ENCODE results near the gene FXN. TPM values are rescaled to one million over a fixed set of nuclear protein-coding genes. Genes with fewer than 3 reads are reported as not detected.

Gene FXN
- total RNA-seq, 3 donors from 2014 or later, result 3.8 to 7.5 (median 6.9) TPM

- no peak for DNase-seq (ENCODE audit: low spot score in 2 of 2)
- no peak for TF ChIP-seq POLR2AphosphoS5 (IDR thresholded peaks at IDR 0.05)
- TF ChIP-seq POLR2A (IDR thresholded peaks at IDR 0.05), result no peak
- no peak for TF ChIP-seq CTCF (IDR thresholded peaks at IDR 0.05)
- Histone ChIP-seq H3K9me3 (no peaks in the 10 kb centered on the region), H3K4me1 (no peaks in the 10 kb centered on the region), H3K4me3 (no peak overlapping the region), H3K27ac (no peak overlapping the region), H3K36me3 (no peaks in the 10 kb centered on the region), H3K27me3 (no peaks in the 10 kb centered on the region)
- intact Hi-C loops (cut with DNase I; ENCODE audit: low total_unique reads), result no loop called here
Observed at GRCh38 chr9:69004836-69005235, 30.7 kb upstream of the FXN start.

- Histone ChIP-seq H3K4me1 (no peaks in the 10 kb centered on the region), H3K9me3 (no peaks in the 10 kb centered on the region), H3K4me3 (no peak overlapping the region), H3K27me3 (no peaks in the 10 kb centered on the region), H3K27ac (no peak overlapping the region), H3K36me3 (no peaks in the 10 kb centered on the region)
- intact Hi-C loops (cut with DNase I; ENCODE audit: low total_unique reads), result no loop called here
- no peak for TF ChIP-seq POLR2A (IDR thresholded peaks at IDR 0.05)
- TF ChIP-seq POLR2AphosphoS5 (IDR thresholded peaks at IDR 0.05), result no peak
- TF ChIP-seq CTCF (IDR thresholded peaks at IDR 0.05), result no peak
- no peak for DNase-seq (ENCODE audit: low spot score in 2 of 2)
Observed at GRCh38 chr9:69009708-69010107, 25.8 kb upstream of the FXN start.

- intact Hi-C loops (cut with DNase I; ENCODE audit: low total_unique reads), result no loop called here
- Histone ChIP-seq H3K4me3 (no peak overlapping the region), H3K4me1 (no peaks in the 10 kb centered on the region), H3K27me3 (no peaks in the 10 kb centered on the region), H3K27ac (no peak overlapping the region), H3K9me3 (no peaks in the 10 kb centered on the region), H3K36me3 (no peaks in the 10 kb centered on the region)
- TF ChIP-seq POLR2AphosphoS5 (IDR thresholded peaks at IDR 0.05) (no peak), POLR2A (IDR thresholded peaks at IDR 0.05) (no peak), CTCF (IDR thresholded peaks at IDR 0.05) (no peak)
- no peak for DNase-seq (ENCODE audit: low spot score in 2 of 2)
Observed at GRCh38 chr9:69012696-69013381, 22.7 kb upstream of the FXN start.

GRCh38 chr9:69013382-69013727 is 22.2 kb upstream of the FXN start:
- no peaks in the 10 kb centered on the region for H3K4me1 ChIP-seq
- intact Hi-C loops (cut with DNase I; ENCODE audit: low total_unique reads), result no loop called here
- H3K4me3 ChIP-seq, result no peak overlapping the region
- H3K27me3 ChIP-seq, result no peaks in the 10 kb centered on the region
- H3K9me3 ChIP-seq, result no peaks in the 10 kb centered on the region
- H3K27ac ChIP-seq, result no peak overlapping the region
- H3K36me3 ChIP-seq, result no peaks in the 10 kb centered on the region
- no peak for DNase-seq (ENCODE audit: low spot score in 2 of 2)
- TF ChIP-seq POLR2AphosphoS5 (IDR thresholded peaks at IDR 0.05) (no peak), CTCF (IDR thresholded peaks at IDR 0.05) (no peak), POLR2A (IDR thresholded peaks at IDR 0.05) (no peak)

GRCh38 chr9:69014013-69014412 is 21.5 kb upstream of the FXN start, which contains the start of gene PRKACG:
Gene PRKACG (minus strand): TSS chr9:69014113. CDS start chr9:69014092, 21 bp downstream.
- Histone ChIP-seq H3K36me3 (no peaks in the 10 kb centered on the region), H3K27ac (no peak within 1 kb of the TSS), H3K27me3 (no peaks in the 10 kb centered on the region), H3K4me3 (no peak within 1 kb of the TSS), H3K4me1 (no peaks in the 10 kb centered on the region), H3K9me3 (no peaks in the 10 kb centered on the region)
- DNase-seq (ENCODE audit: low spot score in 2 of 2), result no peak
- intact Hi-C loops (cut with DNase I; ENCODE audit: low total_unique reads), result no loop called here
- TF ChIP-seq POLR2AphosphoS5 (IDR thresholded peaks at IDR 0.05) (no peak), POLR2A (IDR thresholded peaks at IDR 0.05) (no peak), CTCF (IDR thresholded peaks at IDR 0.05) (no peak)

Measured in breast epithelium (tissue), 4 donors.